ENCODE results near the gene RAB10.

The RAB10 gene

GRCh38 chr2:26122630-26123029, 88.7 kb downstream of the RAB10 start:
- TF ChIP-seq CTCF (IDR thresholded peaks at IDR 0.05; ENCODE audit: insufficient read depth, low read depth, low read length, missing control alignments): no peak
- no peak for DNase-seq (ENCODE audit: low read depth)
- no peak overlapping the region for H3K4me3 ChIP-seq (ENCODE audit: low read depth, low read length)

- TF ChIP-seq CTCF (IDR thresholded peaks at IDR 0.05; ENCODE audit: insufficient read depth, low read depth, low read length, missing control alignments): no peak
- H3K4me3 ChIP-seq (ENCODE audit: low read depth, low read length): no peak overlapping the region
- DNase-seq (ENCODE audit: low read depth): no peak
Measured at GRCh38 chr2:26123426-26123825, 89.5 kb downstream of the RAB10 start.

GRCh38 chr2:26126074-26126473, 92.2 kb downstream of the RAB10 start:
- DNase-seq (ENCODE audit: low read depth): no peak

DNA sequence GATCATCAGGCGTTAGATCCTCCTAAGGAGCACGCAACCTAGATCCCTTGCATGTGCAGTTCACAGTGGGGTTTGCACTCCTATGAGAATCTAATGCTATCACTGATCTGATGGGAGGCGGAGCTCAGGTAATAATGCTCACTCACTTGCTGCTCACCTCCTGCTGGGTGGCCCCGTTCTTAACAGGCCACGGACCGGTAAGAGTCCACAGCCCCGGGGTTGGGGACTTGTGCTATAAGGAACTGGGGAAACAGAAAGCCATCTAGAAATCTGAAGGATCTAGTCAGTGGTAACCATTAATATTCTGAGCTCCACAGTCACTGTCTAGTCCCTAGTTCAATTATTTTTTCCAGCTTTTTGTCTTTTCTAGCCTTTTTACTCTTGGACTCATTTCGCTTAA, 94.3 kb downstream of the RAB10 start:
- H3K4me3 ChIP-seq (ENCODE audit: low read depth, low read length): no peak overlapping the region
- no peak for TF ChIP-seq CTCF (IDR thresholded peaks at IDR 0.05; ENCODE audit: insufficient read depth, low read depth, low read length, missing control alignments)
- no peak for DNase-seq (ENCODE audit: low read depth)

More at GRCh38 chr2:26126074-26126473, 92.2 kb downstream of the RAB10 start:
- H3K4me3 ChIP-seq (ENCODE audit: low read depth, low read length): no peak overlapping the region
- no peak for TF ChIP-seq CTCF (IDR thresholded peaks at IDR 0.05; ENCODE audit: insufficient read depth, low read depth, low read length, missing control alignments)

GRCh38 chr2:26130763-26131162, 96.9 kb downstream of the RAB10 start:
- TF ChIP-seq CTCF (IDR thresholded peaks at IDR 0.05; ENCODE audit: insufficient read depth, low read depth, low read length, missing control alignments): no peak
- H3K4me3 ChIP-seq (ENCODE audit: low read depth, low read length): no peak overlapping the region
- DNase-seq (ENCODE audit: low read depth): peak; percentile 16

DNA sequence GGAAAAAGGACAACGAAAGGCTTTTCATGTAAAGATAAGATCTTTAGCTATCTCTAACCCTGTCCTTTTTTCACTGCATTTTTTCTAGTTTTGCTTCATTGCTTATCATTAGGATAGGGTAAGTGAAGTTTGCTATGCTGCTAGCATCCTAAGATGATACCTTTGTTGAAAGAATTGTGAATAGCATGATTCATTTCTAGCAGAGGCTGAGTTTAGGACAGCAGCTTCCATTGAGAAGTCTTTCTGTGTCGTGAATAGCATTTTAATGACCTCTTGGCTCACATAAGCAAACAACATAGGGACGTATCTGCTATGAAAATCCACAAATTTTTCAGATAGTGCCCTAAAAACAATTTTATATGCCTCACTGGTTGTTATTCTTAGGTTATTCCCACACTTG, 102.6 kb downstream of the RAB10 start:
- TF ChIP-seq CTCF (IDR thresholded peaks at IDR 0.05; ENCODE audit: insufficient read depth, low read depth, low read length, missing control alignments): no peak
- H3K4me3 ChIP-seq (ENCODE audit: low read depth, low read length): no peak overlapping the region
- DNase-seq (ENCODE audit: low read depth): no peak
